ENCODE results near the gene SPON1.

DNA sequence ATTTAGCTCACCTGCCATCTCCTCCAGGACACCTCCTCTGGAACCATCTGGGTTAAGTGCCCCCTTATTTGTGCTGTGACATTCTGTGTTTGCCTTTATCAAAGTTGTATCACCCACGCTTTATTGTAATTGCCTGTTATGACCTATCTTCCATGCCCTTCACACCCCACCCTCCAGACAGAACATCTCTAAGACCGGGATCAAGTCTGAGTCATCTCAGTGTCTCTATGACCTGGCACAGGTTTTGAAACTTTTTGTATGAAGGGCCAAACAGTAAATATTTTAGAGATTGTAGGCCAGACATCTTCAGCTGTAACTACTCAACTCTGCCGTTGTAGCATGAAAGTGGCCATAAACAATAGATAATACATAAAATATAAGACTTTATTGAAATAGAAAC lies 161.8 kb downstream of the SPON1 start:
- TF ChIP-seq, protein P1, sequence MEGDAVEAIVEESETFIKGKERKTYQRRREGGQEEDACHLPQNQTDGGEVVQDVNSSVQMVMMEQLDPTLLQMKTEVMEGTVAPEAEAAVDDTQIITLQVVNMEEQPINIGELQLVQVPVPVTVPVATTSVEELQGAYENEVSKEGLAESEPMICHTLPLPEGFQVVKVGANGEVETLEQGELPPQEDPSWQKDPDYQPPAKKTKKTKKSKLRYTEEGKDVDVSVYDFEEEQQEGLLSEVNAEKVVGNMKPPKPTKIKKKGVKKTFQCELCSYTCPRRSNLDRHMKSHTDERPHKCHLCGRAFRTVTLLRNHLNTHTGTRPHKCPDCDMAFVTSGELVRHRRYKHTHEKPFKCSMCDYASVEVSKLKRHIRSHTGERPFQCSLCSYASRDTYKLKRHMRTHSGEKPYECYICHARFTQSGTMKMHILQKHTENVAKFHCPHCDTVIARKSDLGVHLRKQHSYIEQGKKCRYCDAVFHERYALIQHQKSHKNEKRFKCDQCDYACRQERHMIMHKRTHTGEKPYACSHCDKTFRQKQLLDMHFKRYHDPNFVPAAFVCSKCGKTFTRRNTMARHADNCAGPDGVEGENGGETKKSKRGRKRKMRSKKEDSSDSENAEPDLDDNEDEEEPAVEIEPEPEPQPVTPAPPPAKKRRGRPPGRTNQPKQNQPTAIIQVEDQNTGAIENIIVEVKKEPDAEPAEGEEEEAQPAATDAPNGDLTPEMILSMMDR (IDR thresholded peaks at IDR 0.05) = no peak
- TF ChIP-seq POLR2A (IDR thresholded peaks at IDR 0.05) = no peak

Measured in heart left ventricle (tissue), 13 donors.